Activated CD4-positive, alpha-beta T cell treated with anti-CD3 and anti-CD28 coated beads, Interleukin-2, amount 50 U/mL, for 4 hours (primary cell): Measurements from ENCODE around the gene TENM3.

ENCODE experiments used
- DNase-seq, 2 experiments: peaks; one replicate each; pipeline ENCODE4 v3.0.0-alpha.2; 2020

The TENM3 gene

DNA sequence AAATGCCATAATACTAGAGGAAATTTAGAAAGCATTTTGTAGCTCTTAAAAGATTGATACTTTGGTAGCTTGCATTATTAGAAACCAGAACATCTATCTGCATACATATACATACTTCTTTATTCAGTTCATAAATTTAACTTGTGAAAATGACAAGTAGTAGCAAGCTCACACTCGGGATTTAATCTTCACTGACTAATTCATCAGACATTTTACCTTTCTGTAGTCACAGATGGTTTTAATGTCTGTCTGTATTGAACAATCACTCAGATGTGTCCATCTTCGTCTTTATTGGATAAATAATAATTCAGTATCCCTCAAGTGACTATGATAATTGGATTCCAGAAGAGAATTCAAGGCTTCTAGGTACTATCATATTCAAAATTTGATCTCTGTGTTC lies 232.3 kb downstream of the TENM3 start:
- DNase-seq, result no peak

DNA sequence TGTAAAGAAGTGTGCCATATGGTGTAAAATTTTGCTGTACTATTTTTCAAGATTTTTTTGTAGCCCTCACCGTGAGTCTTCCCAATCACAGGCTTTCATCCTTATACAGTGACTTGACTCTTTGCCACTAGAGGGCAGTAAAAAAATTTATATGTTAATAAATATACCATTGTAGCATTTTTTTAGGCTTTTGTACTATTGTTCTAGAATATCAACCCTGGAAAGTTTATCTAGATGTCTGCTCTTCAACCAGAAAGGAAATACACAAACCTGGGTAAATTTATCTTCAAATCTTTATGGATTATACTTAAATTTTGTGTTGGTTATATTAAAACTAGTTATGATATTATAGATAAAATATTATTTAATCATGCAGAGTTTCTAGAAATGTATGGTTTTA lies 235.3 kb downstream of the TENM3 start:
- no peak for DNase-seq

DNA sequence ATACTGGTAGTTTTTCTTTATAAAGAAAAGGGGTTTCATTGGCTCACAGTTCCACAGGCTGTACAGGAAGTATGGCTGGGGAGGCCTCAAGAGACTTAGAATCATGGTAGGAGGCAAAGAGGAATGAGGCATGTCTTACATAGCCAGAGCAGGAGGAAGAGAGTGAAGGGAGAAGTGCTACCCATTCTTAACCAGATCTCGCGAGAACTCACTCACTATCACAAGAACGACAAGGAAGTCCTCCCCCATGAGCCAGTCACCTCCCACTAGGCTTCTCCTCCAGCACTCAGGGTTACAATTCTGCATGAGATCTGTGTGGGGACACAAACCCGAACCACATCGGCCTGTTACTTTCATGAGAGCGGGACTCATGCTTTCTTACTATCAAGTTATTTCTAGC lies 240.5 kb downstream of the TENM3 start:
- DNase-seq, result no peak

DNA sequence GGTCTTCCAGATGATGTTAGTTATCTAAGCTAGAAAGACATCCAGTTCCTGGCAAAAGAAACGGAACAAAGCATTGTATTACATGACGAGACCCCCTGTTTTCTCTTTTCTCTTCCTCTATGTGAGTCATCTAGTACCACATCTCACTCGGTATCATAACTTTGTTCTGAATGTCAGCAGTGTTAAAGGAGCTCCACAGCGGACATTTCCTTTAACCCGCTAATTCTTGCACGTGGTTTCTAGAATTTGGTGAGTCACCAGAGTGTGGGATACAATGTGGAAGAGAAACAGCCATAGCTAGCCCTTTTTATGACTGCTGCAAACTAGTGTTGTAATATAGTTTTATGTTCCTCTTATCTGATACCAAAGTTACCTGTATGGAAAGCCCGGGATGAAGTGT lies 243.7 kb downstream of the TENM3 start:
- no peak for DNase-seq

DNA sequence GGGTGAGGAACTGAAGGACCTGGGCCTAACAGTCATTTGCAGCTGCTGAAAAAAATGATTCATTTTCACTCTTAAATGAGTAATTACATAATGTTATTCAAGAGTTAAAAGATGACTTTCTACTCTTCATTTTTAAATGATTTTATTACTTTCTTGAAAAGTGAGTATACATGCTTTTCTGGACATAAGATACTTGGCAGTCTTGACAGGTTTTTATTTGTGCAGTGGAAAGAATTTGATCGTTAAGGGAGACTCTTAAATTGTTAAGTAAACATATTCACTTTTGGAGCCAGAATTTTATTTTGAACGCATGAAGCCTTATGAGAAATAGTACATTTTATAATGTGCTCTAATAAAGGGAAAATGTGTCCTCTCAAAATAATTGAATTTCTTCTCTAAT lies 245.7 kb downstream of the TENM3 start:
- DNase-seq, result no peak

DNA sequence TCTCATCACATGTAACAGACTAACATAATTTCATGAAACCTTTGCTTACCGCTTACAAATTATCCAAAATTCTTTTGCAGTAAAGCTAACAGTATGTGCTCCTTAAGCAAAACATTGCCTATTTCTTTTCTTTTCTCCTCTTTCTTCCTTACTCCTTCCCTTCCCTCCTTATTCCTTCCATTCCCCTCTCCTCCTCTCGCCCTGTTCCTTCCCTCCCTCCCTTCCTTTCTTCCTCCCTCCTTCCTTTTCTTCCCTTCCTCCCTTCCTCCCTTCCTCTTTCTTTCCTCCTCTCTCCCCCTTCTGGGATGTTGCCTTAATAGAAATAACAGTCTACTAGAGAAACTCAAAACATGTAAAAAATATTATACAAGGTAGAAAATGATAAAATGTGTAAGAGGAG lies 246.4 kb downstream of the TENM3 start:
- no peak for DNase-seq

DNA sequence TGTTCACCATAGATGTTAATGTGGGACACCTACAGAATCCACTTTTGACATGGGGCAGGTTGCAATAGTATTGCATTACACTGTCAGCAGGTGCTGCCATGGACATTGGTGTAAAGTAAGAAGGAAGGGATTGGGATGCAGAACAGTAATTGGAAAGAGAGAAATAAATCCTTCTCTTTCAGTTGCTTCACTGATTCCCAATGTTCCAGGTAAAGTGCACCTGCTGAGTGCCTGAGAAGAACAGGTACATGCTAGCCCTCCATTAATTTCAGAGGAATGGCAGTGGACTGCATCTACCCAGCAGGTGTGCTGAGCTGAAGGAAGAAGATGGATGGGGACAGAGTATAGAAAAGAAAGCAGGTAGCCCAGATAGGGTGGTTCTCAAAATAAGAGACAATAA lies 248.5 kb downstream of the TENM3 start:
- DNase-seq, result no peak

DNA sequence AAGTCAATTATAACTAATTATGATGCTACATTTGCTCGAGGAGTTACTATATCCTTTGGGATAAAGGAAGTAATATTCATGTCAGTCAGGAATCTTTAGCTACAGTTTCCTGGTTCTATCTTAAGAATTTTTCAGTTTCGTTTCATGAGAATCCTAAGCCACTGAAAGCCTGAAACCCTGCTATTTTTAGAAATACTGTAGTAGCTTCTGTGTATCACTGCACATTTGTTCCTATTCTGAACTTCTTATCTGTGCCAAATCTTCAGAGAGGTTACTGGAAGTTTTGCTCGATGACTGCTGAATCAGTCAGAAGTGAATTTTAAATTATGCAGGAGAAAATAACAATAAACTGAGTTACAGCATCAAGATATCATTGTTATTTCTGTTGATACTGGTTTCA lies 249.2 kb downstream of the TENM3 start:
- no peak for DNase-seq

DNA sequence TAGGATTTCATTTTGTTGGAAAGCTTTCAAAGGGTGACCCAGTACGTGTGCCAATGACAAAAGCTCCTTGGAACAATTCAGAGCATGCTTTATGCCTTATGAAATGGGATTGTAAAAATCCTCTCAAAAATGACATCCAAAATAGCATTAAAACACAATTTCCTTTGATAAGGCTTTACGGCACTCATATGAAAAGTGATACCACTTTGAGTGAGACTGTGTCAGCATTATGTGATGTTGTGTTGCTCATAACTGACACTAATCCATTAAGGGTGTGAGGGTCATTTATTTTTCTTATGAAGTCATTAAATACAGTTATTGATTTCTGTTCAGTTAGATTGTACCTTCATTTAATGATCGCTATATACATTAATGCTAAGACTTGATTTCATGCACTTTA lies 250.2 kb downstream of the TENM3 start:
- no peak for DNase-seq

DNA sequence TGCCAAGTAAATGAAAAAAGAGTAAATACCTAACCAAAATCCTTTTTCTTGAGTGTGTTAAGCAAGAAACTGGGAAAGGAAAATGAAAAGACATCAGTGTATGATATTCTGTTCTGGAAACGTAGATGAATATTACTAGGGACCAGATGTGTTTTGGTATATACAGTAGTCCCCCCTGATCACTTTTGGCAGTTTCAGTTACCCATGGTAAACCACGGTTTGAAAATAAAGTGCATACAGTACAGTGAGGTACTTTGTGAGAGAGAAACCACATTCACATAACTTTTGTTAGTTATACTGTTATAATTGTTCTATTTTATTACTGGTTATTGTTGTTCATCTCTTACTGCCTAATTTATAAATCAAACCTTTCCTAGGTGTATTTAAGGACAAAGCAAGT lies 250.9 kb downstream of the TENM3 start:
- no peak for DNase-seq

DNA sequence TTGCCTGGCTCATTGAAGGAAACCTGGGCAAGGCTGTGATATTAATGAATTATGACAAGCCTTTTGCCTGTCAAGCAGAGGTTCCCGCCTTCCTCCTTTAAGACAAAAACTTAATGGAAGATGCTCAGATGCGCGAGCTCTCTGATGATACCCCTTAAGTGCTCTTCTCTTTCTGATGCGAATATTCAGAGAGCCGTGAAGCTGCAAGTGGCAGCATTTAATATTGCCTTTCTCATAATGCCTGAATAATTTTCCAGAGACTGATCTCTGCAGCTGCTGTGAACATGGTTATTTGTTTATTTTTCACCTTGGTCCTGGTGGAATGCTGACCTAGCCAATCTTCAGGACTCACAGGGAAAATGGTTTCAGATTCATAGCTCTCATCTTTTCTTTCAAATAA lies 251.8 kb downstream of the TENM3 start:
- DNase-seq, result no peak

DNA sequence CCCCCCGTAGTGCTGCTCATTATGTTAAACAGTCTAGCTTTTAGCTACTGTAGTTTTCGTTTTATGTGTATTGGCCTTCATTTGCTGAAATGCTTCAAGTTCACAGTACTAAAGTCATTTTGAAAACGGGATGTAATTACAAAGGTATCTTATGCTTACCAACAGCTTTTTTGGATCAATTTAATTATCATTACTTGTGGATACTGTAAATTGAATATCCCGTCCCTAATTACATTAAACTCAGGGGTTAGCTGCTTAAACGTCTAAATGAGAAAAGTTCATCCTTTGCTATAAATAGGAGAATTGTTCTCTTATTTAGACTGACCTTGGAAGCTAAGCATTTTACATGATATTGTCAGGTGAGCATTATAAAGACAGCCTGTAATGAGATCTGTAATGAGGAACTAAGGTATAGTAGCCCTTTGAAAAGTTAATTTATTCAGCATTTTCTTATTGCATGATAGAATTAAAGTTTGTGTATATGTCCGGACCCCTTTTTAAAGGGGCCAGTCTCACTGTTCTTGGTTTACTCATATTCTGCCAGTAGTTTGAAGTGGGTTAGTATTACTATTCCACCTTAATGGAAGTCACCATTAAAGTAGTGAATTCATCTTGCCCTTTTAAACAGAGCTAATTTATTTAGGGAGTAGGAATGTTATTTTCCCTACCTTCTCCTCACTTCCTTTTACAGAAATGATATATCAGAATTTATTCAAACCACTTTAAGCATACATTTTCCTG lies 252.6 kb downstream of the TENM3 start:
- DNase-seq, result no peak

DNA sequence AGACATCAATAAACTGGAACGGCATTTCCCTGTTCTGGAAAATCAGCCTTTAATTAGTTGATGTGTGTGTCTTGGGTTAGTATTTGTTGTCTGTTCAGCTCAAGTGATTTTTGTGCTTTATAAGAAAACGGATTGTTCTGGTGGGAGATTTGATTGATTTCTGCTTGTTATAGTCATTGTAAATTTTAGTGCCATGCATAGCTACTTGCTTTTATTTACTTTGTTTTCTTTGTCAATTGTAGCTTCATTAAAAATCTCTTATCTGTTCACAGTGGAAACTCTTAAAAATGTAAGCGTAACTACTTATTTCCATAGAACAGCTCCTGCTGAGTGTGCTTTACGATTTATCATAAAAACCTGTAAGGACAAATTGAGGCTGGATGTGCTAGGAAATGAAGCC lies 253.2 kb downstream of the TENM3 start:
- DNase-seq, result no peak

DNA sequence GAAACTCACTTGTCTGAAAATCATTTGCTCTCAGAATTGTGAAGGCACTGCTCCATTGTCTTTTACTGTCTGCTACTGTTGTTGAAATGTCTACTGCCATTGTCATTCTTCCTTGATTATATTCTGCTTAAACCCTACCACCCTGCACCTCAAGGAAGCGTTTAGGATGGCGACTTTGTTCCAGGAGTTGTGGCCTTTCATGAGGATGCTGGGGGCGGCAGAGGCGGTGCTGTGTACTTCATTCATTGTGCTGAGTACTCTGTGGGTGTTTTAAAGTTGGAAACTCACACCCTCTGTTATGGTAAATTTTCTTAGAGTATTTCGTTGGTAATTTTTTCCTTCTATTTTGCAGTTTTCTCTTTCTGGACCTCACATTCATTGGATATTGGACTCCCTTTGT lies 258.9 kb downstream of the TENM3 start:
- no peak for DNase-seq

DNA sequence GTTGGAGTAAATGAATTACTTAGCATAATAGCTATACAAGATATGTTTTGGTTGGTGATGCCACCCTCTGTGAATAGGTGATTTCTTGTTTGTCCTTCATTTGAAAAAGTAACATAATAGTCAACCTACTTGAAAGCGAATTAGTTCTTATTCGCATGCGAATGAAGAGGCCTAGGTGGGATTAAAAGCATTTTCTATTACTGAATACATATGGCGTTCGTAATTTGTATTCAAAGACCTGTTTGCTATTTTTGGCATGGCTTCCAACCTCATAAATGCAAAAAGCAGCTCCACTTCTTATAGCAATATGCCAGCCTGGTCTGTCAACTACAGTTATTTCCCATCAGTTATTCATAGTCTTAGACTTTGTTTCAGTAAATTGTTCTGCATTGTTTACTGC lies 261.3 kb downstream of the TENM3 start:
- no peak for DNase-seq

DNA sequence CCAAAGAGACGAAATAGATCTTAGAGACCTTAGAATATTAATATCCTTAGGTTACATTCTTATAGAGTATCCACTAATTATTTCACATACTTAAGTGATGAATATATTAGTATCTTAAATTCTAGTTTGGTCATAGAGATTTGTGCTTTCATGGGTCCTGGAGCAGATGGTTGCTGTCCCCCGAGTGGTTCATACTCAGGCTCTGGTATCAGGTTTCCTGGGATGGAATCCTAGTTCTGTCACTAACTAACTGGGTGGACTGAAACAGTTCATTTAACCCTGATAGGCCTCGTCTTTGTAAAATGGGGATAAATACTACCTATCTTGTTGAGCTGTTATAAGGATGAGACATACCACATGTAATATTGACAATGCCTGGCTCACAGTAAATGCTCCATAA lies 264.6 kb downstream of the TENM3 start:
- DNase-seq, result no peak

DNA sequence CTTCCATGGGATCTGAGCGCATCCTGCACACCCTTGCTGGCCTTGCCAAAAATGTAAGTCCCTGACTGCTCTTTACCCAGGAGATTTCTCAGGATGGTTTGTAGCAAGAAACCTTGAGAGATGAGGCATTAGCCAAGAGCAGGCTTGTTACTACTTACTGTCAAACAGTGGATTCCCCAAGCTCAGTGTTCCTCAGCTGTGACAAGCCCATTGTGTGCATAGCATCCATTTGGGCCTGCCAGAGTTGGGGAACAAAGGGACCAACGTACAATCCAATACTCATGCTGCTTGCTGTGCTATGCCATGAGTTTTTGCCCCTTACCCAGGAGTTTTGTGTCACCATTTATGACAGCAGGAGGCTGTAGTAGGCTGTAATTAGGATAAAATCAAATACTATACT lies 267.6 kb downstream of the TENM3 start:
- no peak for DNase-seq

DNA sequence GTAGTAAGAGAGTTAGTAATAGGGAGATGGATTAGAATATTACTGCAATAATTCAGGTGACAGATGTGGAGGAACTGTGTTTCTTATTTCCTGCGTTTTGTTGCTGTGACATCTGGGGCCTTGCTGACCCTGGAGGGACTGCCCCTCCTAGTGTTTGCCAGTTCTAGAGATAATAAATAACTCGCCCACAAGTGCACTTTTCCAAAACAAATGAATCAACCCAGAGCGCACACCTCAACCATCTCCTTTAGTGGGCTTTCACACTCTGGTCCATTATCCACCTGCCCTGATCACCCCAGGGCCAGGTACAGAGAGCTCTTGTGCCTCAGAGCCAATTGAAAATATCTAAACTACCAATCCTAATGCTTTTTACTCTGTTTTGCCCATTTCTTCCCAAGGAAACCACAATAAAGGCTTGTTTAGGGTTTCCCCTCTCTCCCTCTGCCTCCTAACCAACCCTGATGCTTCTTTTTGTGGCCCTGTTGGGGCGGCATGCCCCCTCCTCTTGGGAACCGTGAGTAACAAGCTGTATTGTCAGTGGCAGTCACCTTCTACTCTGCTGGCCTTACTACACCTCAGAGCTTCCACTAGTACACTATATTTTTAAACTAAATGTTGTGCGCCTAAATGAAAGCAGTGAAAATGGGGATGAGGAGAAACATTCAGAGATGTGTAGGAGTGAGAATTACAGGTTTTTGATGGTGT lies 270.5 kb downstream of the TENM3 start:
- DNase-seq, result no peak

DNA sequence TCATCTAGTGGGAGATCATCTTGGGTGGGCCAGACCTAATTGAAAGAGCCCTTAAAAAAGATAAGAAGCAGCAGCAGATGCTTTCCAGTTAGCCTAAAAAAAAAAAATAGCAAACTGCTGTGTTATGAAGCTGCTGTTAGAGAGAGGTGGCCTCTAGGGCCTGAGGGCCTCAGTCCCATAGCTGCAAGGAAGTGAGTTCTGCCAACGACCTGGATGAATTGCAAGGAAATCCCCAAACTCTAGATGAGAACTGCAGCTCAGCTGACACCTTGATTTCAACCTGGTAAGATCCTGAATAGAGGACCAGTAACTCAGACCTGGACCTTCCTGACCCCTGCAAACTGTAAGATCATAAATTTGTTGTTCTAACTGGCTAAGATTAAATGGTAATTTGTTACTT lies 275.2 kb downstream of the TENM3 start:
- no peak for DNase-seq

DNA sequence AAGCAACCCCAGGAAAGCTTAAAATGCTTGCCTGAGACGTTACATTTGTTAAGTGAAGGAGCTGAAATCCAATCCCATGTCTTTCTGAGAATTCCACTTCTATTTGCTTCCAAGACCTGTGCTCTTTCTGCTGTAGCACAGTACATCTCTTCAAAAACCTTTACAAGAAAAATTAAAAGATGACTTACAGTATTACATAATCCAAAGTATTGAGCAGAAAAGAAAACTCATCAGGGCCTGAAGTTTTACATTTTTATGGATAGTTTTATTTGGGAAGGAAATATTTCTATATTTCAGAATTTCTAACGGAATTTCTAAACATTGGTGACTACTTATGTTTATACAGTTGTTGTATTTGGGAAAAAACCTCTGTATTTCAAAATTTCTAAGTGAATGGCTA lies 276.3 kb downstream of the TENM3 start:
- DNase-seq, result no peak

DNA sequence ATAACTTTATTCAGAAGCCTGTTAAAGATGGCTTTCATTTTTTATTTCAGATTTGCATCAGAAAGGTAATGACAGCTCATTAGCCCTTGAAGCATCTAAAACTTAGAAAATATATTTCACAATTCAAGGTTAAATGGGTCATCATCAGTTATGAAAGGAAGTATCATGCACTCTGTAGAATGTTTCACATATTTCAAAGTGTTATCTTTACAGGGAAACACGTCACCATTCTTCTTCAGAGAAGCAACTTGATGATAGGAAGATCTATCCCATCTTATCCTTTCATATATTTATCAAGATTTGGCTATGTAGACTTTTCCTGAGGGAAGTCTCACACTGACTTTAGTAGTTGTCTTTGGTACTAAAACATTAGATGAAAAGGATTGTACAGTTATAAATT lies 277.8 kb downstream of the TENM3 start:
- no peak for DNase-seq

DNA sequence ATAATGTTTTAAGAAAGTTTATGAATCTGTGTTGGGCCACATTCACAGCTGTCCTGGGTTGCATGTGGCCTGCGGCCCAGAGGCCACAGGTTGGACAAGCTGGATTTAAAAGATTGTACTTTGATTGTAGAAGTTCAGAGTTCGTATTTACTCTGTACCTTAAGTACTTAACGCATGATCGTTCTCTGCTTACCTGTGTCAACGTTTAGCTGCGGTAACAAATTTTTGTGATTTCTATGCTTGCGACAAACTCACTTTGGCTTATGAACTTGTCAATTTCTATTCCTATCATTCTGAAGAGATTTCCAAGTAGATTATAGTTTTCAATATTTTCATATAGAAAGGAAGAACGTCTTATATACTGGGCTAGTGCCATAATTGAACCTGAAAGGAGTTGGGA lies 285.6 kb downstream of the TENM3 start:
- no peak for DNase-seq

DNA sequence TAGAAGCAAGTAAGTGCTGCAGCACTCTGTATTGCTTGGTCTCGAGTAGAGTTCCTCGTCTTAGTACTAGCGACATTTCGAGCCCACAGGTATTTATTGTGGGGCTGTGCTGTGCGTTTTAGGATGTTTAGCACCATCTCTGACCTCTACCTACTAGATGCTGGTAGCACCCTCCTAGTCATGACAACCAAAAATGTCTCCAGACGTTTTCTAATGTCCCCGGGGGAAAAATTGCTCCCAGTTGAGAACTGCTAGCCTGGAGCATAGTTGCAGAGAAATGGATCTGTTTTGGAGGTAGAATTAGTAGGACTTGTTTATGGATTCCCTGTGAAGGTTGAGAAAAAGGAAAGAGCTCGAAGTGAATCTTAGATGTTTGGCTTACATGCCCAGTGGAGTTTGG lies 287.2 kb downstream of the TENM3 start:
- no peak for DNase-seq

DNA sequence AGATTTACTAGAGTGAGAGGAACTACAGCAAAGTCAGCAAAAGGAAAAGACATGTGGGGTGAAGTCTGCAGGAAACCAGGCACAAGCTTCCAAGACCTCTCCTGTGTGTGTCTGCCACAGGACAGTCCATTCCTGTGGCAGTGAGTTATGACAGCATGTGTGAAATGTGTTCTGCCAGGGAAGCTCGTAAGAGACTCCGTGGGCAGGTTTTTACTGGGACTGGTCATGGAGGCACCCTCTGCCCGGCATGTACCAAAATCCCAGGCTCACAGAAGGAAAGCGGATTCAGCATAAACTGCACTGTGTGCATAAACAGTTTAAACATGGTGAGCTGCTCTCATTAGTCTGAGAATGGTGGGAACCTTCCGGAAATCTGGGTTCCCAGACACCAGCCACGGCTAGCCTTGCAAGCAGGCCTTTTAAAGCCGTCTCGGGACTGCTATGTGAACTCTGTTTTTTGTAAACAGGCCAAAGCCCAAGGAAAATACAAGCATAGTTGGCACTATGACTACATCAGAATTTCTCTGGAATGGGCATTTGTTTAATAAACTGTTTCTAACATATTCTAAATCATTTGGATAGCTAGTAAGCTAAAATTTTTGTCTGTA lies 288.5 kb downstream of the TENM3 start:
- no peak for DNase-seq

DNA sequence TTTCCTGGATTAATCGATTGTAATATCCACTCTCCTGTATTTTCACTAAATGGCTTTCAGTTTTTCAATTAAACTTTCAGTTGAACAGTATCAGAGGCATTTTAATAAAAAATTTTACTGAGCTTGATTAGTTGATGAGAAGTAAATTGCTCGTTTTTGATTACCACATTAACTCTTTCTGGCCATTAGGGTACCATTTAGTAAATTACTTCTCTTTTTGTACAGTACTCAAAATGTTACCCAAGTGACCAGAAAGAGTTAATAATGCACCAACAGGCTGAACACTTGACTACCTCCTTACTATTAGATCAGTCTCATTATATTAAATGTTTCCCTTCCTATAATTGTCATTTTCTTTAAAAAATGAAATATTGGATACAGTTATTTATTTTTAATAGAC lies 289.2 kb downstream of the TENM3 start:
- no peak for DNase-seq
